GM23338 (cell line): Measurements from ENCODE around the gene HTR3B.

Experiments used
- CREB1 ChIP-seq: fragments of 250-450 bp; sonication (Bioruptor Pico); IDR thresholded peaks from 2 replicates; pipeline ENCODE4 v1.5.0; 2020; ENCODE audit warnings: low read depth, mild to moderate bottlenecking, moderate library complexity
- EZH2 ChIP-seq: fragments of 200-600 bp; sonication (generic); IDR thresholded peaks from one replicate; pipeline ENCODE4 v1.8.0; 2017; ENCODE audit warnings: antibody characterized with exemption, mild to moderate bottlenecking, low read depth; ENCODE audit not compliant: unreplicated experiment
- EZH2phosphoT487 ChIP-seq: fragments of 200-600 bp; sonication (generic); IDR thresholded peaks from one replicate; pipeline ENCODE4 v1.8.1; 2018; ENCODE audit warnings: antibody characterized with exemption; ENCODE audit not compliant: unreplicated experiment
- JUNB ChIP-seq: IDR thresholded peaks from one replicate; pipeline ENCODE4 v1.6.1; 2016; ENCODE audit warnings: antibody characterized with exemption; ENCODE audit not compliant: unreplicated experiment
- NANOG ChIP-seq: IDR thresholded peaks from 2 replicates; pipeline ENCODE4 v1.6.1; 2016; ENCODE audit warnings: antibody characterized with exemption, borderline replicate concordance
- POLR2AphosphoS5 ChIP-seq: IDR thresholded peaks from 2 replicates; pipeline ENCODE4 v1.6.1; 2016; ENCODE audit warnings: antibody characterized with exemption, low read depth
- STAT1 ChIP-seq: IDR thresholded peaks from one replicate; pipeline ENCODE4 v1.6.1; 2016; ENCODE audit warnings: antibody characterized with exemption; ENCODE audit not compliant: unreplicated experiment
- ZNF114 ChIP-seq: fragments of 250-450 bp; sonication (Bioruptor Pico); IDR thresholded peaks from 2 replicates; pipeline ENCODE4 v1.5.0; 2020; ENCODE audit warnings: mild to moderate bottlenecking, moderate library complexity
- ZNF331 ChIP-seq: fragments of 250-450 bp; sonication (Bioruptor Pico); IDR thresholded peaks from 2 replicates; pipeline ENCODE4 v1.5.0; 2020; ENCODE audit warnings: low read depth, mild to moderate bottlenecking, moderate library complexity
- ZNF462 ChIP-seq: fragments of 250-450 bp; sonication (Bioruptor Pico); IDR thresholded peaks from 2 replicates; pipeline ENCODE4 v1.5.0; 2020; ENCODE audit warnings: mild to moderate bottlenecking, moderate library complexity
- TF ChIP-seq, protein P1 (sequence below), 2 experiments: fragments of 200-600 bp in 1 of 2; sonication (generic) in 1 of 2; conservative IDR thresholded peaks; 2 replicates each; pipeline versions ENCODE4 v1.5.1 to v1.6.1; 2016 to 2017; ENCODE audit warnings: antibody characterized with exemption in 2 of 2, low read depth in 2 of 2, mild to moderate bottlenecking in 2 of 2, moderate library complexity in 1 of 2
- TF ChIP-seq, protein P2 (sequence below): IDR thresholded peaks from one replicate; pipeline ENCODE4 v1.6.1; 2018; ENCODE audit warnings: antibody characterized with exemption; ENCODE audit not compliant: unreplicated experiment
- TF ChIP-seq, protein P3 (sequence below): IDR thresholded peaks from 2 replicates; pipeline ENCODE4 v1.6.1; 2016; ENCODE audit warnings: antibody characterized with exemption

DNA sequence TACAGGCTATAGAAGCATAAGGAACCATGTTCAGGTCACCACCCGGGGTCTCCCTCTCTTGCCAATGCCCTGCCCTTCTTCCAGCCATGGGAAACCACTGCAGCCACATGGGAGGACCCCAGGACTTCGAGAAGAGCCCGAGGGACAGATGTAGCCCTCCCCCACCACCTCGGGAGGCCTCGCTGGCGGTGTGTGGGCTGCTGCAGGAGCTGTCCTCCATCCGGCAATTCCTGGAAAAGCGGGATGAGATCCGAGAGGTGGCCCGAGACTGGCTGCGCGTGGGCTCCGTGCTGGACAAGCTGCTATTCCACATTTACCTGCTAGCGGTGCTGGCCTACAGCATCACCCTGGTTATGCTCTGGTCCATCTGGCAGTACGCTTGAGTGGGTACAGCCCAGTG, 84.8 kb downstream of the HTR3B start:
- TF ChIP-seq POLR2AphosphoS5 (no peak), EZH2phosphoT487 (no peak), CREB1 (CRISPR knock-in tag) (no peak), EZH2 (no peak), JUNB (no peak), NANOG (no peak), ZNF331 (CRISPR knock-in tag) (no peak), ZNF462 (no peak), ZNF114 (CRISPR knock-in tag) (no peak), STAT1 (no peak)
- TF ChIP-seq, protein P1, sequence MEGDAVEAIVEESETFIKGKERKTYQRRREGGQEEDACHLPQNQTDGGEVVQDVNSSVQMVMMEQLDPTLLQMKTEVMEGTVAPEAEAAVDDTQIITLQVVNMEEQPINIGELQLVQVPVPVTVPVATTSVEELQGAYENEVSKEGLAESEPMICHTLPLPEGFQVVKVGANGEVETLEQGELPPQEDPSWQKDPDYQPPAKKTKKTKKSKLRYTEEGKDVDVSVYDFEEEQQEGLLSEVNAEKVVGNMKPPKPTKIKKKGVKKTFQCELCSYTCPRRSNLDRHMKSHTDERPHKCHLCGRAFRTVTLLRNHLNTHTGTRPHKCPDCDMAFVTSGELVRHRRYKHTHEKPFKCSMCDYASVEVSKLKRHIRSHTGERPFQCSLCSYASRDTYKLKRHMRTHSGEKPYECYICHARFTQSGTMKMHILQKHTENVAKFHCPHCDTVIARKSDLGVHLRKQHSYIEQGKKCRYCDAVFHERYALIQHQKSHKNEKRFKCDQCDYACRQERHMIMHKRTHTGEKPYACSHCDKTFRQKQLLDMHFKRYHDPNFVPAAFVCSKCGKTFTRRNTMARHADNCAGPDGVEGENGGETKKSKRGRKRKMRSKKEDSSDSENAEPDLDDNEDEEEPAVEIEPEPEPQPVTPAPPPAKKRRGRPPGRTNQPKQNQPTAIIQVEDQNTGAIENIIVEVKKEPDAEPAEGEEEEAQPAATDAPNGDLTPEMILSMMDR (conservative IDR thresholded peaks at IDR 0.05; ENCODE audit: low read depth in 2 of 2), result no peak
- TF ChIP-seq, protein P2, sequence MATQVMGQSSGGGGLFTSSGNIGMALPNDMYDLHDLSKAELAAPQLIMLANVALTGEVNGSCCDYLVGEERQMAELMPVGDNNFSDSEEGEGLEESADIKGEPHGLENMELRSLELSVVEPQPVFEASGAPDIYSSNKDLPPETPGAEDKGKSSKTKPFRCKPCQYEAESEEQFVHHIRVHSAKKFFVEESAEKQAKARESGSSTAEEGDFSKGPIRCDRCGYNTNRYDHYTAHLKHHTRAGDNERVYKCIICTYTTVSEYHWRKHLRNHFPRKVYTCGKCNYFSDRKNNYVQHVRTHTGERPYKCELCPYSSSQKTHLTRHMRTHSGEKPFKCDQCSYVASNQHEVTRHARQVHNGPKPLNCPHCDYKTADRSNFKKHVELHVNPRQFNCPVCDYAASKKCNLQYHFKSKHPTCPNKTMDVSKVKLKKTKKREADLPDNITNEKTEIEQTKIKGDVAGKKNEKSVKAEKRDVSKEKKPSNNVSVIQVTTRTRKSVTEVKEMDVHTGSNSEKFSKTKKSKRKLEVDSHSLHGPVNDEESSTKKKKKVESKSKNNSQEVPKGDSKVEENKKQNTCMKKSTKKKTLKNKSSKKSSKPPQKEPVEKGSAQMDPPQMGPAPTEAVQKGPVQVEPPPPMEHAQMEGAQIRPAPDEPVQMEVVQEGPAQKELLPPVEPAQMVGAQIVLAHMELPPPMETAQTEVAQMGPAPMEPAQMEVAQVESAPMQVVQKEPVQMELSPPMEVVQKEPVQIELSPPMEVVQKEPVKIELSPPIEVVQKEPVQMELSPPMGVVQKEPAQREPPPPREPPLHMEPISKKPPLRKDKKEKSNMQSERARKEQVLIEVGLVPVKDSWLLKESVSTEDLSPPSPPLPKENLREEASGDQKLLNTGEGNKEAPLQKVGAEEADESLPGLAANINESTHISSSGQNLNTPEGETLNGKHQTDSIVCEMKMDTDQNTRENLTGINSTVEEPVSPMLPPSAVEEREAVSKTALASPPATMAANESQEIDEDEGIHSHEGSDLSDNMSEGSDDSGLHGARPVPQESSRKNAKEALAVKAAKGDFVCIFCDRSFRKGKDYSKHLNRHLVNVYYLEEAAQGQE, result no peak
- TF ChIP-seq, protein P3, sequence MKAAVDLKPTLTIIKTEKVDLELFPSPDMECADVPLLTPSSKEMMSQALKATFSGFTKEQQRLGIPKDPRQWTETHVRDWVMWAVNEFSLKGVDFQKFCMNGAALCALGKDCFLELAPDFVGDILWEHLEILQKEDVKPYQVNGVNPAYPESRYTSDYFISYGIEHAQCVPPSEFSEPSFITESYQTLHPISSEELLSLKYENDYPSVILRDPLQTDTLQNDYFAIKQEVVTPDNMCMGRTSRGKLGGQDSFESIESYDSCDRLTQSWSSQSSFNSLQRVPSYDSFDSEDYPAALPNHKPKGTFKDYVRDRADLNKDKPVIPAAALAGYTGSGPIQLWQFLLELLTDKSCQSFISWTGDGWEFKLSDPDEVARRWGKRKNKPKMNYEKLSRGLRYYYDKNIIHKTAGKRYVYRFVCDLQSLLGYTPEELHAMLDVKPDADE, result no peak
